GM21529 (cell line): ENCODE data around the gene SBK1.

Source experiments
- ATAC-seq: cut with Tn5 transposase; IDR thresholded peaks from one replicate; pipeline ENCODE4 v1.9.1; 2021; ENCODE audit not compliant: unreplicated experiment

Gene SBK1

GRCh38 chr16:28304214-28304613 is 11.9 kb downstream of the SBK1 start:
- no peak for ATAC-seq

- ATAC-seq: no peak
Observed at GRCh38 chr16:28307936-28308335, 15.6 kb downstream of the SBK1 start.

GRCh38 chr16:28308794-28309584 is 16.7 kb downstream of the SBK1 start:
- no peak for ATAC-seq

GRCh38 chr16:28309811-28310311 is 17.5 kb downstream of the SBK1 start:
- ATAC-seq: no peak

GRCh38 chr16:28310796-28311195 is 18.5 kb downstream of the SBK1 start:
- ATAC-seq: no peak

- ATAC-seq: no peak
Observed at GRCh38 chr16:28311413-28311812, 19.1 kb downstream of the SBK1 start.

GRCh38 chr16:28311913-28312312 is 19.6 kb downstream of the SBK1 start:
- ATAC-seq: no peak

GRCh38 chr16:28312327-28312726 is 20.0 kb downstream of the SBK1 start:
- ATAC-seq: no peak

GRCh38 chr16:28313587-28313986 is 21.3 kb downstream of the SBK1 start:
- no peak for ATAC-seq

GRCh38 chr16:28316054-28316453 is 23.7 kb downstream of the SBK1 start:
- ATAC-seq: no peak

GRCh38 chr16:28317040-28317880 is 24.9 kb downstream of the SBK1 start:
- no peak for ATAC-seq

GRCh38 chr16:28318042-28318744 is 25.9 kb downstream of the SBK1 start:
- no peak for ATAC-seq

- no peak for ATAC-seq
Observed at GRCh38 chr16:28319476-28320022, 27.2 kb downstream of the SBK1 start.

GRCh38 chr16:28320023-28320561 is 27.8 kb downstream of the SBK1 start:
- ATAC-seq: no peak

GRCh38 chr16:28320741-28321140 is 28.4 kb downstream of the SBK1 start:
- no peak for ATAC-seq

- ATAC-seq: no peak
Observed at GRCh38 chr16:28321700-28322411, 29.5 kb downstream of the SBK1 start.

- ATAC-seq: no peak
Observed at GRCh38 chr16:28324235-28324886, 32.0 kb downstream of the SBK1 start.

GRCh38 chr16:28324887-28325279 is 32.6 kb downstream of the SBK1 start:
- no peak for ATAC-seq

GRCh38 chr16:28326881-28327610 is 34.7 kb downstream of the SBK1 start:
- ATAC-seq: no peak
